NCI-H524 (cell line): ENCODE measurements around the gene TGM6.
"Not testable (repeated sequence)": the region's sequence is repeated elsewhere in the genome, so short reads cannot be mapped to it uniquely, and the experiment has no call there.

Experiments used
- DNase-seq, 2 experiments: peaks; one replicate each; lab custom pipeline; 2025; lab: John Stamatoyannopoulos, UW

TGM6 gene

GRCh38 chr20:2398449-2398848, 17.7 kb downstream of the TGM6 start:
- DNase-seq: no peak

GRCh38 chr20:2399390-2399789, 18.7 kb downstream of the TGM6 start:
- no peak for DNase-seq

GRCh38 chr20:2400290-2400689, 19.6 kb downstream of the TGM6 start:
- no peak for DNase-seq

GRCh38 chr20:2401527-2401926, 20.8 kb downstream of the TGM6 start:
- DNase-seq: no peak

GRCh38 chr20:2402271-2402980, 21.7 kb downstream of the TGM6 start:
- DNase-seq: peak in 1 of 2 experiments; percentile 16

GRCh38 chr20:2403291-2404052, 22.8 kb downstream of the TGM6 start:
- DNase-seq: no peak

GRCh38 chr20:2405693-2406065, 25.0 kb downstream of the TGM6 start:
- peak in 1 of 2 experiments; percentile 54 for DNase-seq

- DNase-seq: not testable (repeated sequence)
Measured at GRCh38 chr20:2407355-2407754, 26.7 kb downstream of the TGM6 start.

- no peak for DNase-seq
Measured at GRCh38 chr20:2408111-2408510, 27.4 kb downstream of the TGM6 start.

GRCh38 chr20:2416541-2417212, 36.0 kb downstream of the TGM6 start:
- DNase-seq: no peak

- no peak for DNase-seq
Measured at GRCh38 chr20:2417213-2417541, 36.5 kb downstream of the TGM6 start.

- DNase-seq: no peak
Measured at GRCh38 chr20:2418388-2418787, 37.7 kb downstream of the TGM6 start.

- DNase-seq: no peak
Measured at GRCh38 chr20:2420510-2420909, 39.8 kb downstream of the TGM6 start.

- peak; percentile 11 to 24 for DNase-seq
Measured at GRCh38 chr20:2421247-2421646, 40.5 kb downstream of the TGM6 start.

GRCh38 chr20:2429051-2429450, 48.4 kb downstream of the TGM6 start:
- DNase-seq: no peak

- DNase-seq: no peak
Measured at GRCh38 chr20:2430538-2430937, 49.8 kb downstream of the TGM6 start.

GRCh38 chr20:2431185-2431584, 50.5 kb downstream of the TGM6 start:
- DNase-seq: no peak

- DNase-seq: peak; percentile 79 to 84
Measured at GRCh38 chr20:2446845-2447244, 66.1 kb downstream of the TGM6 start.

- no peak for DNase-seq
Measured at GRCh38 chr20:2449386-2449785, 68.7 kb downstream of the TGM6 start.

- no peak for DNase-seq
Measured at GRCh38 chr20:2451422-2451821, 70.7 kb downstream of the TGM6 start.

- DNase-seq: peak; percentile 58 to 76
Measured at GRCh38 chr20:2451939-2452732, 71.4 kb downstream of the TGM6 start.

GRCh38 chr20:2453792-2454191, 73.1 kb downstream of the TGM6 start:
- no peak for DNase-seq
